K562 treated with DMSO at 1 percent for 12 hours (cell line): ENCODE results near the gene UPK3BL1. TPM values are rescaled to one million over a fixed set of nuclear protein-coding genes. Genes with fewer than 3 reads are reported as not detected.

Source experiments
- total RNA-seq: library from RNA; unstranded; fragments of 300-600 nt; gene quantifications from 2 replicates; pipeline ENCODE4 v1.2.3, GENCODE V29; 2022; ENCODE audit not compliant: insufficient read depth

Gene UPK3BL1
- 35.4 and 40.3 TPM in 2 replicates for total RNA-seq

GRCh38 chr7:102642691-102643090 is at the start of gene UPK3BL1:
Gene UPK3BL1, minus strand, starts transcription at chr7:102642791. Its CDS starts 50 bp downstream, at chr7:102642741.

GRCh38 chr7:102671166-102671955 is 28.8 kb upstream of the UPK3BL1 start, which contains the start of gene POLR2J2:
Gene POLR2J2, minus strand, starts transcription at chr7:102671663. Its CDS starts 62 bp downstream, at chr7:102671601.

GRCh38 chr7:102649924-102650323 is 7.3 kb upstream of the UPK3BL1 start, which contains the start of gene SPDYE2B:
Gene SPDYE2B, plus strand, starts transcription at chr7:102650319. Its CDS starts 2,030 bp downstream, at chr7:102652349.

GRCh38 chr7:102616507-102617125 is 26.0 kb downstream of the UPK3BL1 start, which contains the start of gene RASA4:
Gene RASA4, minus strand, starts transcription at chr7:102616756. Its CDS starts 67 bp downstream, at chr7:102616689.

Other genes starting within 250 kb of the UPK3BL1 start
- 25.8 and 42.0 TPM in 2 replicates for gene PRKRIP1, start 246.4 kb downstream of the UPK3BL1 start, total RNA-seq
- gene ORAI2, start 209.2 kb downstream of the UPK3BL1 start, total RNA-seq: 21.4 and 44.1 TPM in 2 replicates
- 14.9 and 18.8 TPM in 2 replicates for gene ALKBH4, start 177.9 kb downstream of the UPK3BL1 start, total RNA-seq
- gene LRWD1, start 177.8 kb downstream of the UPK3BL1 start, total RNA-seq: 48.9 and 63.0 TPM in 2 replicates
- gene POLR2J, start 163.9 kb downstream of the UPK3BL1 start, total RNA-seq: 147 and 169 TPM in 2 replicates
- gene RASA4B, start 125.0 kb downstream of the UPK3BL1 start, total RNA-seq: 7.7 and 8.2 TPM in 2 replicates
- 3.1 and 11.3 TPM in 2 replicates for gene UPK3BL2, start 99.1 kb downstream of the UPK3BL1 start, total RNA-seq
- gene SPDYE2, start 91.6 kb downstream of the UPK3BL1 start, total RNA-seq: not detected in 2 replicates
- gene POLR2J3, start 70.2 kb downstream of the UPK3BL1 start, total RNA-seq: 5.3 and 47.9 TPM in 2 replicates
- gene RASA4, start 26.0 kb downstream of the UPK3BL1 start, total RNA-seq: 10.6 and 14.6 TPM in 2 replicates
- not detected in 2 replicates for gene SPDYE2B, start 7.5 kb upstream of the UPK3BL1 start, total RNA-seq
- 0.41 and 3.0 TPM in 2 replicates for gene POLR2J2, start 28.9 kb upstream of the UPK3BL1 start, total RNA-seq
- gene FAM185A, start 106.2 kb upstream of the UPK3BL1 start, total RNA-seq: 9.4 and 11.6 TPM in 2 replicates